GM03348 (cell line): Measurements from ENCODE around the gene RPL35.
"Not testable (repeated sequence)": the region's sequence is repeated elsewhere in the genome, so short reads cannot be mapped to it uniquely, and the experiment has no call there.

Experiments used
- DNase-seq: peaks from one replicate; pipeline ENCODE4 v3.0.0; 2012; ENCODE audit warnings: low spot score

Gene RPL35

GRCh38 chr9:124852829-124853531, 8.8 kb downstream of the RPL35 start, which contains the start of gene WDR38:
WDR38 (plus strand) TSS chr9:124853460; CDS start chr9:124853532, 72 bp downstream.
- peak; percentile 88 for DNase-seq

GRCh38 chr9:124852121-124852828, 9.5 kb downstream of the RPL35 start:
- no peak for DNase-seq

GRCh38 chr9:124849801-124850200, 12.0 kb downstream of the RPL35 start:
- no peak for DNase-seq

GRCh38 chr9:124846969-124847368, 14.8 kb downstream of the RPL35 start:
- DNase-seq = no peak

- not testable (repeated sequence) for DNase-seq
Observed at GRCh38 chr9:124846467-124846866, 15.3 kb downstream of the RPL35 start.

GRCh38 chr9:124844291-124844690, 17.5 kb downstream of the RPL35 start:
- no peak for DNase-seq

- no peak for DNase-seq
Observed at GRCh38 chr9:124843456-124844034, 18.2 kb downstream of the RPL35 start.

- DNase-seq = no peak
Observed at GRCh38 chr9:124841075-124841821, 20.5 kb downstream of the RPL35 start.

GRCh38 chr9:124840300-124840833, 21.4 kb downstream of the RPL35 start:
- DNase-seq = no peak

- peak; percentile 50 for DNase-seq
Observed at GRCh38 chr9:124839612-124840299, 22.0 kb downstream of the RPL35 start.

- not testable (repeated sequence) for DNase-seq
Observed at GRCh38 chr9:124838567-124839275, 23.0 kb downstream of the RPL35 start.

- DNase-seq = not testable (repeated sequence)
Observed at GRCh38 chr9:124838132-124838531, 23.6 kb downstream of the RPL35 start.

- no peak for DNase-seq
Observed at GRCh38 chr9:124835026-124835557, 26.7 kb downstream of the RPL35 start.

GRCh38 chr9:124834591-124834990, 27.2 kb downstream of the RPL35 start:
- peak; percentile 36 for DNase-seq

GRCh38 chr9:124831642-124832364, 30.0 kb downstream of the RPL35 start:
- DNase-seq = no peak

- DNase-seq = no peak
Observed at GRCh38 chr9:124830593-124830992, 31.2 kb downstream of the RPL35 start.

- DNase-seq = no peak
Observed at GRCh38 chr9:124829334-124829669, 32.5 kb downstream of the RPL35 start.

- DNase-seq = no peak
Observed at GRCh38 chr9:124828489-124829333, 33.0 kb downstream of the RPL35 start.
